Subcutaneous adipose tissue (tissue), 4 donors: ENCODE data around the gene GATA1. TPM values are rescaled to one million over a fixed set of nuclear protein-coding genes. Genes with fewer than 3 reads are reported as not detected.

ENCODE experiments used
- CTCF ChIP-seq: fragments of 450-650 bp; IDR thresholded peaks from one replicate; pipeline ENCODE4 v1.5.1; 2016; ENCODE audit warnings: low read depth, mild to moderate bottlenecking, control low read depth, antibody characterized with exemption, moderate library complexity
- total RNA-seq, 4 donors: library from RNA; depleted of rRNA; stranded (reverse); fragments of >200 nt; gene quantifications; one replicate each; pipeline ENCODE4 v1.1.0, GENCODE V29; 2016

GATA1 gene
- total RNA-seq, 4 donors from 2014 or later, result 0.34 to 0.44 TPM; not detected in 2

GRCh38 chrX:48784726-48785125 lies 1.7 kb upstream of the GATA1 start:
- TF ChIP-seq CTCF, result no peak

GRCh38 chrX:48785186-48785539 lies 1.2 kb upstream of the GATA1 start:
- no peak for TF ChIP-seq CTCF

GRCh38 chrX:48785540-48786214 lies 713 bp upstream of the GATA1 start:
- TF ChIP-seq CTCF, result no peak

- no peak for TF ChIP-seq CTCF
These were observed 575 bp downstream of the GATA1 start for GRCh38 chrX:48786825-48787504.

GRCh38 chrX:48787505-48788443 lies 1.4 kb downstream of the GATA1 start:
- TF ChIP-seq CTCF, result no peak

GRCh38 chrX:48789366-48790220 lies 3.2 kb downstream of the GATA1 start:
- no peak for TF ChIP-seq CTCF
